IPS DF 19.7 (cell line): ENCODE measurements around the gene CHAC1.
"Not testable (repeated sequence)": the region's sequence is repeated elsewhere in the genome, so short reads cannot be mapped to it uniquely, and the experiment has no call there.

Experiments used
- DNase-seq: peaks from one replicate; pipeline ENCODE4 v3.0.0-alpha.2; 2013; ENCODE audit warnings: low read depth, low spot score

CHAC1 gene

GRCh38 chr15:40937762-40938535, 15.3 kb upstream of the CHAC1 start:
- no peak for DNase-seq

- DNase-seq: no peak
Observed at GRCh38 chr15:40938536-40938870, 14.8 kb upstream of the CHAC1 start.

GRCh38 chr15:40940296-40940801, 12.9 kb upstream of the CHAC1 start:
- DNase-seq: no peak

GRCh38 chr15:40941068-40941527, 12.2 kb upstream of the CHAC1 start:
- DNase-seq: no peak

- no peak for DNase-seq
Observed at GRCh38 chr15:40941528-40942336, 11.5 kb upstream of the CHAC1 start.

- no peak for DNase-seq
Observed at GRCh38 chr15:40942337-40942854, 10.9 kb upstream of the CHAC1 start.

GRCh38 chr15:40942878-40943277, 10.4 kb upstream of the CHAC1 start:
- DNase-seq: no peak

GRCh38 chr15:40943764-40944365, 9.4 kb upstream of the CHAC1 start:
- DNase-seq: no peak

GRCh38 chr15:40944510-40945296, 8.6 kb upstream of the CHAC1 start:
- DNase-seq: no peak

GRCh38 chr15:40948706-40949473, 4.4 kb upstream of the CHAC1 start:
- no peak for DNase-seq

- DNase-seq: no peak
Observed at GRCh38 chr15:40949756-40950207, 3.5 kb upstream of the CHAC1 start.

- DNase-seq: no peak
Observed at GRCh38 chr15:40951764-40952163, 1.5 kb upstream of the CHAC1 start.

GRCh38 chr15:40952301-40952900, 870 bp upstream of the CHAC1 start:
- DNase-seq: no peak

GRCh38 chr15:40953713-40954074, 423 bp downstream of the CHAC1 start:
- DNase-seq: no peak

- DNase-seq: not testable (repeated sequence)
Observed at GRCh38 chr15:40954158-40954848, 1.0 kb downstream of the CHAC1 start.

GRCh38 chr15:40955141-40955903, 2.1 kb downstream of the CHAC1 start:
- no peak for DNase-seq

GRCh38 chr15:40955930-40956540, 2.8 kb downstream of the CHAC1 start:
- no peak for DNase-seq

- no peak for DNase-seq
Observed at GRCh38 chr15:40956541-40956982, 3.3 kb downstream of the CHAC1 start.
